Forelimb muscle (tissue), 1 donor: ENCODE measurements around the gene EFHB. TPM values are rescaled to one million over a fixed set of nuclear protein-coding genes. Genes with fewer than 3 reads are reported as not detected.

Source experiments
- polyA plus RNA-seq: library from polyadenylated mRNA; unstranded; fragments of 120-200 nt; gene quantifications from one replicate; pipeline ENCODE4 v1.2.1, GENCODE V29; 2013; ENCODE audit not compliant: insufficient read length

Gene EFHB
- polyA plus RNA-seq, 1 donor = 0.66 TPM

Other genes with a start within 250 kb of the EFHB start
- gene RAB5A, start 12.9 kb upstream of the EFHB start, polyA plus RNA-seq = 35.4 TPM
- 0.39 TPM for gene PP2D1, start 78.0 kb upstream of the EFHB start, polyA plus RNA-seq
- gene KAT2B, start 106.2 kb upstream of the EFHB start, polyA plus RNA-seq = 21.0 TPM